ENCODE measurements around the gene OSBPL3.

- TF ChIP-seq CTCF (IDR thresholded peaks at IDR 0.05) (no peak), EZH2 (IDR thresholded peaks at IDR 0.05) (no peak), EZH2phosphoT487 (IDR thresholded peaks at IDR 0.05) (no peak)
Measured at GRCh38 chr7:24763303-24763901, 216.6 kb downstream of the OSBPL3 start.

Data from neural progenitor cell (in vitro differentiated cells).